ENCODE results near the gene PCAT7. TPM values are rescaled to one million over a fixed set of nuclear protein-coding genes. Genes with fewer than 3 reads are reported as not detected.

PCAT7 gene
- total and polyA plus RNA-seq, 9 donors, result 0.04 to 0.05 TPM; not detected in 7

DNA sequence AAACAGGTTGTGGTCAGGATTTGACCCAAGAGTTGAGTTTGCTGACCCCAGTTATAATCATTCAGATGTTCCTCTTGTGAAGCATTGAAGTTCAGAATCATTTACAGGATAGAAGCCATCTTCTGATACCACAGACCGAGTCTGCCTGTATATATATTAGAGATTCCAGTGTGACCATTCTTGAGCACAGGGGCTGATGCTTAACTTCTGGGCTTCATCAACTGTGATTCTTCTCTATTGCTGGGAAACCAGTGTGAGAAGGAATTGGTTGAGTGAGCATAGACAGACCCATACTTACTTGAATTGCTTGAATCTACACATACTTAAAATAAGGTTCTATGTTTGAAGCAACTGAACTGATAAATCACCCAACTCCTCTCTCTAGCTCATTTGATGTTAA is 27.9 kb upstream of the PCAT7 start:
- TF ChIP-seq CTCF (IDR thresholded peaks at IDR 0.05) (no peak), EP300 (IDR thresholded peaks at IDR 0.05) (no peak), POLR2A (IDR thresholded peaks at IDR 0.05) (no peak)
- no peak overlapping the region for H3K4me3 ChIP-seq
- no peak for DNase-seq
- no peak overlapping the region for H3K27ac ChIP-seq
- no peaks in the 10 kb centered on the region for H3K27me3 ChIP-seq
- no peaks in the 10 kb centered on the region for H3K9me3 ChIP-seq
- no peaks in the 10 kb centered on the region for H3K4me1 ChIP-seq (ENCODE audit: insufficient read depth)
- intact Hi-C loops (cut with DNase I), result no loop called here
- WGBS, 3 donors, result 58 to 82% (median 68%) methylated on average over 1 of the region's 1 CpG
- H3K36me3 ChIP-seq, result no peaks in the 10 kb centered on the region

GRCh38 chr9:94528886-94529285 is 26.0 kb upstream of the PCAT7 start:
- Histone ChIP-seq H3K27ac (no peak overlapping the region), H3K9me3 (no peaks in the 10 kb centered on the region), H3K36me3 (no peaks in the 10 kb centered on the region), H3K27me3 (no peaks in the 10 kb centered on the region), H3K4me3 (no peak overlapping the region), H3K4me1 (ENCODE audit: insufficient read depth) (no peaks in the 10 kb centered on the region)
- WGBS, 3 donors, result 80 to 91% (median 90%) methylated on average over 4 of the region's 4 CpGs
- no peak for DNase-seq
- no peak for TF ChIP-seq CTCF (IDR thresholded peaks at IDR 0.05)
- TF ChIP-seq POLR2A (IDR thresholded peaks at IDR 0.05), result no peak
- TF ChIP-seq EP300 (IDR thresholded peaks at IDR 0.05), result no peak
- intact Hi-C loops (cut with DNase I), result no loop called here

DNA sequence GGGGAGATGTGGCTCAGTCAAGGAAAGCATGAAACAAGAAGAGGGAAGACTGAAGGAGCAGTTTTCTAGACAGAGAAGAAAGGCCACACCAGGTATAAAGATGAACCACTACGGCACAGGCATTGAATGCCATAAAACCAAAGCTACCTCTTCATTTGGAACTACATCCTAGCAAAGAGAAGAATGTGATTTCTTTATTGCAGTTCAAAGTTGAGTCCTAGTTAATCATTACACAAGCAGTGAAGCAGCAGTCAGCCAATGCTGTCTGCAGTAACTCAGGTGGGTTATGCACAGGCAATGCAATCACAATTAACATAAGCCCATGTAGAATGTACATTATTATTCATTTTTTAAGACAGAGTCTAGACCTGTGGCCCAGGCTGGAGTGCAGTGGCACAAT is 21.7 kb upstream of the PCAT7 start:
- H3K27ac ChIP-seq, result no peak overlapping the region
- WGBS, 3 donors, result 85 to 94% (median 92%) methylated on average over 1 of the region's 1 CpG

DNA sequence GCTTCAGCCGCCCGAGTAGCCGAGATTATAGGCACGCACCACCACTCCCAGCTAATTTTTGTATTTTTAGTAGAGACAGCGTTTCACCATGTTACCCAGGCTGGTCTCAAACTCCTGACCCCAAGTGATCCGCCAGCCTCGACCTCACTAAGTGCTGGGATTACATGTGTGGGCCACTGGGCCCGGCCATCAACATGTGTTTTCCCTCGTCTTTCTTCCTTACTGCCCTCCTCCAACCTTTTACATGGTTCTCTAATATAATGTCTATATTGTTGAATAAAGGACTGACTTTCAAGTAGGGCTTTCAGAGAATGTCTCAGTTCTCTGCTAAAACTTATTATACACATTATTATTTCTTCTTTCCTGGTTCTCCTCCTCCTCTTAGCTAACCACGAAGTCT is 21.3 kb upstream of the PCAT7 start:
- Histone ChIP-seq H3K4me3 (no peak overlapping the region), H3K36me3 (no peaks in the 10 kb centered on the region), H3K27me3 (no peaks in the 10 kb centered on the region), H3K27ac (no peak overlapping the region), H3K9me3 (no peaks in the 10 kb centered on the region), H3K4me1 (ENCODE audit: insufficient read depth) (no peaks in the 10 kb centered on the region)
- no peak for TF ChIP-seq POLR2A (IDR thresholded peaks at IDR 0.05)
- DNase-seq, result no peak
- WGBS, 3 donors, result 80 to 87% (median 81%) methylated on average over 10 of the region's 10 CpGs
- intact Hi-C loops (cut with DNase I), result no loop called here

More for the DNA sequence above, 21.7 kb upstream of the PCAT7 start:
- no peak overlapping the region for H3K4me3 ChIP-seq
- H3K36me3 ChIP-seq, result no peaks in the 10 kb centered on the region
- H3K27me3 ChIP-seq, result no peaks in the 10 kb centered on the region
- intact Hi-C loops (cut with DNase I), result no loop called here
- H3K9me3 ChIP-seq, result no peaks in the 10 kb centered on the region
- no peaks in the 10 kb centered on the region for H3K4me1 ChIP-seq (ENCODE audit: insufficient read depth)
- TF ChIP-seq CTCF (IDR thresholded peaks at IDR 0.05), result no peak
- no peak for TF ChIP-seq POLR2A (IDR thresholded peaks at IDR 0.05)
- no peak for TF ChIP-seq EP300 (IDR thresholded peaks at IDR 0.05)
- DNase-seq, result no peak

- Histone ChIP-seq H3K9me3 (no peaks in the 10 kb centered on the region), H3K27ac (no peak overlapping the region), H3K4me1 (ENCODE audit: insufficient read depth) (no peaks in the 10 kb centered on the region), H3K4me3 (no peak overlapping the region), H3K36me3 (no peaks in the 10 kb centered on the region), H3K27me3 (no peaks in the 10 kb centered on the region)
- 74 to 84% (median 83%) methylated on average over 4 of the region's 4 CpGs for WGBS, 3 donors
- DNase-seq, result no peak
- intact Hi-C loops (cut with DNase I), result no loop called here
- no peak for TF ChIP-seq EP300 (IDR thresholded peaks at IDR 0.05)
- TF ChIP-seq POLR2A (IDR thresholded peaks at IDR 0.05), result no peak
- no peak for TF ChIP-seq CTCF (IDR thresholded peaks at IDR 0.05)
These were observed 20.0 kb upstream of the PCAT7 start for GRCh38 chr9:94534901-94535300.

All from ovary (tissue), 9 donors.